ENCODE results near the gene ADD1. TPM values are rescaled to one million over a fixed set of nuclear protein-coding genes. Genes with fewer than 3 reads are reported as not detected.

Gene ADD1
- total RNA-seq, 4 donors from 2014 or later = 290 to 470 (median 372) TPM

DNA sequence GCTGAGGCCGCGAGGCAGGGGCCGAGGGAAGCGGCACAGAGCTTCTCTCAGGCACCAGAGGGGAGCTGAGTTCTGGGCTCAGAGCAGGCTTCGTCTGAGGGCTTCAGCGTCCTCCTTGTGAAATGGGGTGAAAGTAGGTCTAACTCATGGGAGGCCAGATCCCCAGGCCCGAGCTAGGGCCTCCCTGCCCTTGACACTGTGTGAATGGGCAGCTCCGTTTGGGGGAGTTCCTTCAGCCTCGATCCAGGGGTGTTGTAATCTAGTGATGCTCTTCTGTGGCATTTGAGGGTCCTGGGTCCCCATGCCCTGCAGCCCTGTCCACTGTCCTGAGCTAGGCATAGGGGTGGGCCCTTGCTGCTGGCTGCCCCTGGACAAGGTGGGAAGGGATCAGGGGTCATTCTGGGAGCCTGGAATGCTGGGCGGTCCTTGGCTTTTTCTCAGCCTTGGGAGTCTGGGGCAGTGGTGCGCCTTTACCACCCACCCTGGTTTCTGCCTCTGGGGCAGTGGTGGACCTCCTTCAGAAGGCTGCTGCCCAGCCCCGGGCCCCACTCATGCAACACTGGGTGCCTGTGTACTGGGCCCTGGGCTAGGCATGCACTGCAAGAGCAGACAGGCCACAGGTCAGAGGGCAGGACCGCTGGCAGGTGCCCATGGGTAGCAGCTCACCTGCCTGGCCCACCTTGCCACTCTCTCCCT is 46.6 kb upstream of the ADD1 start:
- Histone ChIP-seq H3K36me3 (no peaks in the 10 kb centered on the region), H3K27me3 (no peaks in the 10 kb centered on the region), H3K9me3 (no peaks in the 10 kb centered on the region), H3K4me3 (no peak overlapping the region), H3K27ac (peak overlapping the region; percentile 36 to 83 (median 70)), H3K4me1 (peaks cover 14 to 91% (median 60%) of the 10 kb centered on the region in 4 donors)
- TF ChIP-seq CTCF (IDR thresholded peaks at IDR 0.05) = no peak
- peak in 1 of 2 donors; percentile 18 for TF ChIP-seq POLR2A (IDR thresholded peaks at IDR 0.05)
- peak in 2 of 3 donors; percentile 42 to 47 for DNase-seq

DNA sequence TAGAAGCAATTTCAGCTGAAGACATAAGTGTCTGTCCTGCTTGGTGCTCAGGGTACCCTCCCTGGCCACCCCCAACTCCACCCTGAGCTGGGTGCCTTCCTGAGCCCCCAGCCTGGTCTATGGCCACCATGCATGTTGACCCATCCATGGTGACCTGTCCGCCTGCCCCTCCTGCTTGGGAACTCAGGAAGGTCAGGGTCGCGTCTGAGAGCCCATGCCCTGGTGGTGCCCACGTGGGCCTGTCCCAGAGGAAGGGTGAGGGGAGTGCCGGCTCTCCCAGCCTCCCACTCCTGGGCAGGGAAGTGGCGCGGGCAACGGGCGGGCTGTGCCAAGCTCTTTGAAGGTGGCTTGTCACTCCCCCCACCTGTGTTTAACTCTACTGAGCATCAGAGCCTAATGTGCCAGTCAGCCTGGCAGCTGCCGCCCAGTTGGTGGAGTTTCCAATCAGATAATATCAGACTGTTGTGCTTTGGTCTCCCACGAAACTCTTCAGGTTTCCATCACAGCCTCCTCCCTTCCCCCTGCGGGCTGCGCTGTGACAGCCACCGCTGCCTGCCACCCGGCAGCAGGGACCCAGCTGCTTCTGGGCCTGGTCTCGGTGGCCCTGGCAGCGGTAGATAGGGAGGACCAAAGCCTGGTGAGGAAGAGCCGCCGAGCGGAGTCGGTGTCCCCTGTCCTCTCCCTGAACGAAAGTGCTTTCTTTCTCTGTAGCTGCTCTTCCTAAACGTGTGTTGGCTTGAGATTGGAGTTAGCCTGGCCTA is 45.9 kb upstream of the ADD1 start:
- peak overlapping the region in 1 of 4 donors; percentile 1 for H3K4me3 ChIP-seq

GRCh38 chr4:2798399-2799223 is 45.0 kb upstream of the ADD1 start:
- Histone ChIP-seq H3K27me3 (no peaks in the 10 kb centered on the region), H3K9me3 (no peaks in the 10 kb centered on the region), H3K4me3 (peak overlapping the region in 3 of 4 donors; percentile 1 to 23 (median 1)), H3K36me3 (no peaks in the 10 kb centered on the region), H3K4me1 (peaks cover 17 to 96% (median 54%) of the 10 kb centered on the region in 4 donors), H3K27ac (peak overlapping the region; percentile 41 to 83 (median 73))
- peak; percentile 71 to 88 (median 87) for DNase-seq
- TF ChIP-seq POLR2A (IDR thresholded peaks at IDR 0.05) = peak in 1 of 2 donors; percentile 44
- no peak for TF ChIP-seq CTCF (IDR thresholded peaks at IDR 0.05)

More for the DNA sequence above, 45.9 kb upstream of the ADD1 start:
- H3K9me3 ChIP-seq = no peaks in the 10 kb centered on the region
- TF ChIP-seq CTCF (IDR thresholded peaks at IDR 0.05) = no peak
- TF ChIP-seq POLR2A (IDR thresholded peaks at IDR 0.05) = no peak
- DNase-seq = peak in 2 of 3 donors; percentile 45 to 50
- peak overlapping the region; percentile 41 to 83 (median 73) for H3K27ac ChIP-seq
- H3K36me3 ChIP-seq = no peaks in the 10 kb centered on the region
- no peaks in the 10 kb centered on the region for H3K27me3 ChIP-seq
- peaks cover 16 to 88% (median 58%) of the 10 kb centered on the region in 4 donors for H3K4me1 ChIP-seq

DNA sequence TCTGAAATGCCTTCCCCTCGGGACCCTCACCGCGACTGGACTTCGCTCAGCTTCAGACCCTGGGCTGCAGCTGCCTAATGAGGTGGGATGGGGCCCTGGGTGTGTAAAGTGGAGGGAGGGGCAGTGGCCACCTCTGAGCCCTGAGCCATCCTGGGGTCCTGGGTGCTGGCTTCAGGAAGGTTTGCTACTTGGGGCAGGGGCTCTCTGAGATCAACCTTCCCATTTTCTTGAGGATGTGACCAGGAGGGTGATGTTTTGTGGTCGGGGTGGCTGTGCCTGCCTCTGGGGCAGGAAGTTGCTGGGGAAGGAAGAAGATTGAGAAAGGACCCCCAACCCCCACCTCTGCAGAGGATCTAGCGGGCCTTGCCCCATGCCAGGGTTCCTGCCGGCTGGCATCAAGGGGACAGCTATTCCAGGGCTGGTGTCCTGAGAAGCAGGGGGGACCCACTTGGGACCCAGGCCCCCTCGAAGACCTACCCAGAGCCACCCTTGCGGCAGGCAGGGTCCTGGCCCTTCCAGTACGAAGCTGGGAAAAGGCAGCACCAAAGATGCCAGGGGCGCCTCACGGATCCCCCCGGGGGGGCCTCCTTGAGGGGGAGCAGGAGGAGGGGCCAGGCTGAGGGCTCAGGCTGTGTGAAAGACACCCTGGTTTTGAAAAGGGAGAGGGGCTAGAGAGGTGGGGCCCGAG is 44.3 kb upstream of the ADD1 start:
- DNase-seq = peak in 2 of 3 donors; percentile 46 to 47
- Histone ChIP-seq H3K27ac (peak overlapping the region; percentile 41 to 83 (median 73)), H3K4me3 (peak overlapping the region in 3 of 4 donors; percentile 1 to 23 (median 1))

More for the DNA sequence above, 44.3 kb upstream of the ADD1 start:
- no peaks in the 10 kb centered on the region for H3K36me3 ChIP-seq
- H3K27me3 ChIP-seq = no peaks in the 10 kb centered on the region
- peaks cover 20 to 96% (median 48%) of the 10 kb centered on the region in 4 donors for H3K4me1 ChIP-seq
- TF ChIP-seq CTCF (IDR thresholded peaks at IDR 0.05) (no peak), POLR2A (IDR thresholded peaks at IDR 0.05) (no peak)
- H3K9me3 ChIP-seq = no peaks in the 10 kb centered on the region
